Stimulated activated CD8-positive, alpha-beta memory T cell treated with anti-CD3 and anti-CD28 coated beads, Interleukin-7, amount 100 ng/mL, for 4 hours (primary cell): Measurements from ENCODE around the gene TMC2.
"Not testable (repeated sequence)": the region's sequence is repeated elsewhere in the genome, so short reads cannot be mapped to it uniquely, and the experiment has no call there.

ENCODE experiments used
- DNase-seq, 2 donors: peaks; one replicate each; pipeline ENCODE4 v3.0.0-alpha.2; 2020; ENCODE audit warnings: low read depth in 2 of 2

Gene TMC2

GRCh38 chr20:2663364-2663886 is 127.1 kb downstream of the TMC2 start:
- DNase-seq = no peak

DNA sequence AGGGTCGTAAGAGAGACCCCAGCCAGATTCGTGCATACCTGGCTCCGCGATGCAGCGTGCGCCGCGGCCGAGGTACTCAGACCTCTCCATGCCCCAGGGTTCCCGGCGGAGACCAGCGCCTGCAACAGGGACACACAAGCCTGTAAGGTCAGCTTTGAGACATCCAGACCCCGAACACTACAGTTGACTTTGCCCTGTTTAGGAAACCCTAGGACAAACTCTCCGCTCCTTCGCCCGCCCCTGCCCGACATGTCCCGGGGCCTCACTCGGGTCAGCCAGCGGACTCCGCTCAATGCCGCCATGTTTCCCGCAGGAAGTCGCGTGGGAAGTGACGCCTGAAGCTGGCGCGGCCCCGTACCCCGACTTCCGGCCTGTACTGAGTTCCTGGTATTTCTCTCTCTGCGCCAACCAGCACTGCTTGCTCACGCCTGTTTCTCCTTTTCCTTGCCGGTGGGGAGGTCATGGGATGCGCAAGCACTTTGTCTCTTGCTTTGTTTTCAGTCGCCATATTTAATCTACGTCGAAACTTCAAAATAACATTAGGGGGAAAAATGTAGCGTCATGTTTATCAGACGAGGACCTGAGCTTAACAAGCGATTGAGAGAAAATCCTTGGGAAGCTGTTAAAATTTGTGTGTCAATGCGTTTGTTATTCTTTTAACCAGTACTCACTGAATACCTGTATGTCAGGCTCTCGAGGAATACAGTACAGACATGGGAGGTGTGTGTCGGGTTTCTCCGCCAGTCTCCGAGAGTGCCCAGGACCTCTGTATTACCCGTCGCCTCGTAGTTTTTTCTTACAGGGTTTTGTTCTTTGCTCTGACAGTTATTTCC is 127.7 kb downstream of the TMC2 start, which contains the start of gene IDH3B:
IDH3B (minus strand) TSS at position 330 of the 833 bp plus-strand sequence; CDS start at position 302, 28 bp downstream.
- DNase-seq = peak; percentile 88

DNA sequence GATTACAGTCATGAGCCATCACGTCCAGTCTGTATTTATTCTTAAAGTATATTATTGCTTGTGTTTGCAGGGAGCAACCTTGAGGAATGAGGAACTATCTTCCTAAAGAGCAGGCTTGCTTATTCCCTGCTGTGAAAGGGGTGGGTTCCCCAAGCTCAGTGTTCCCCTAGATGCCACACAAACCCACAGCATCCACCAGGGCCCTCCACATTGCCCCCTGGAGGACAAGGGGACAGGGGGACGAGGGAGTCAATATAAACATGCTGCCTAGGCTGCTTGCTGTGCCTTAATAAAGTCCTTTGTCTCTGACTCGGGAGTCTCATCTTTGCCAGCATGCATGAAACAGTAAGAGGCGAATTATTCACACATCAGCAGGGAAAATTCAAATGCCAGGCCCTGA is 135.6 kb downstream of the TMC2 start:
- DNase-seq = no peak

GRCh38 chr20:2672446-2672845 is 136.1 kb downstream of the TMC2 start:
- DNase-seq = no peak

DNA sequence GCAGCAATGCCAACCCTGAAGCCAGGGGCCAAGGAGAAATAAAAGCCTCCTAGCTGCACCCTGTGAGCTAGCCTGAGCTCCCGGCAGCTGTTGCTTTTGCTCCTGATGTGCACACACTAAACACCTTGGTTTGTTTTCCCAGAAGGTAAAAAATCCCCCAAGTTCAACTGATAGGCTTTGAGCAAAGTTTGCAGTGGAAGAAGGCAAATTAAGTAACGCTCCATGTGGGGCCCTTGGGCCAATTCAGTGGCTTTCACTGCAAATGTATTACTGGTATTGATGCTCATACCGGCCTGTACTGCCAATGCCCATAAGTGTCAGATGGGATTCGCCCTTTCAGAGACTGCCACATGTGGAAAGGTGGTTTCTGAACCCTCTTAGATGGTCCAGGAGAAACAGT is 137.1 kb downstream of the TMC2 start:
- no peak for DNase-seq

DNA sequence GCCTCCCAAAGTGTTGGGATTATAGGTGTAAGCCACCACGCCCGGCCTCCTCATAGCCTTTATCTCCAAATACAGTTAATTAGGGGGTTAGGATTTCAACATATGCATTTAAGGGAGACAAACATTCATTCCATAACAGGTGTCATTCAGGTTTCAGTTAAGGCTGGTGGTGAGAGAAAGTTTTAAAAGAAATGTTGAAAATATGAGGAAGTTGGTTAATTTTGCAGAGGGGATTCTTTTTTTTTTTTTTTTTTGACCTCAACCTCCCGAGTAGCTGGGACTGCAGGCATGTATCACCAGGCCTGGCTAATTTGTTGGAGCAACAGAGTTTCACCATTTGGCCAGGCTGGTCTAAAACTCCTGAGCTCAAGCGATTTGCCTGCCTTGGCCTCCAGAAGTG is 143.7 kb downstream of the TMC2 start:
- no peak for DNase-seq

DNA sequence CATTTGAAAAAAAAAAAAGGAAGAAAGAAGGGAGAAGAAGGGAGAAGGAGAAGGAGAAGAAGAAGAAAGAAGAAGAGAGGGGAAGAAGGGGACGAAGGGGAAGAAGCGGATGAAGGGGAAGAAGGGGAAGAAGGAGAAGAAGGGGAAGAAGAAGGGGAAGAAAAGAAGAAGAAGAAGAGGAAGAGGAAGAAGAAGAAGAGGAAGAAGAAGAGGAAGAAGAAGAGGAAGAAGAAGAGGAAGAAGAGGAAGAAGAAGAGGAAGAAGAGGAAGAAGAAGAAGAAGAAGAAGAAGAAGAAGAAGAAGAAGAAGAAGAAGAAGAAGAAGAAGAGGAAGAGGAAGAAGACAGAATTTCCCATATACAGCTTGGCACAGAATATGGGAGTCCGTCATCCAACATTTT is 145.7 kb downstream of the TMC2 start:
- not testable (repeated sequence) for DNase-seq

GRCh38 chr20:2684817-2685216 is 148.4 kb downstream of the TMC2 start:
- not testable (repeated sequence) for DNase-seq

DNA sequence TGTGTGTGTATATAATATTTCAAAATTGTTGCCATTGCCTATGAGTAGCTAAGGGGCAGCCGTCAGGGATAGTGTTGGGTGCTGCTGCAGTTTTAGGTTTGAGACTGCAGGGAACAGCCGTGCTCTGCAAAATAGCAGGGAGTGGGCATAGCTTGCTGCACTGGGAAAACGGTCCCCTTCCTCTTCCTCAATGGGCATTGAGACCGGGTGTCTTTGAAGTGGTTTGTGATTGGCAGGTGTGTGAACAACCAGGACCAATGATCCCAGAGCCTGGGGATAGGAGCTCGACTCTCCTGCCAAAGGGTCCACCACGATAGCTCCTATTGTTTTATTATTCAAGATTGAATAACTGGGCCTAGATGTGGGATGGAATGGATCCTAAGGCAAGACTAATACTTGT is 151.1 kb downstream of the TMC2 start:
- DNase-seq = no peak

GRCh38 chr20:2688041-2688591 is 151.7 kb downstream of the TMC2 start:
- peak; percentile 59 to 71 for DNase-seq

GRCh38 chr20:2690213-2690612 is 153.8 kb downstream of the TMC2 start:
- DNase-seq = no peak

- DNase-seq = no peak
Measured at GRCh38 chr20:2690718-2691117, 154.3 kb downstream of the TMC2 start.

- no peak for DNase-seq
Measured at GRCh38 chr20:2691127-2691526, 154.8 kb downstream of the TMC2 start.
